T-helper 2 cell (primary cell): ENCODE data around the gene MPP3.

Experiments used
- DNase-seq, 5 experiments: peaks; one replicate each; pipeline versions ENCODE4 v3.0.0 to v3.0.0-alpha.2; 2012 to 2022

The MPP3 gene

DNA sequence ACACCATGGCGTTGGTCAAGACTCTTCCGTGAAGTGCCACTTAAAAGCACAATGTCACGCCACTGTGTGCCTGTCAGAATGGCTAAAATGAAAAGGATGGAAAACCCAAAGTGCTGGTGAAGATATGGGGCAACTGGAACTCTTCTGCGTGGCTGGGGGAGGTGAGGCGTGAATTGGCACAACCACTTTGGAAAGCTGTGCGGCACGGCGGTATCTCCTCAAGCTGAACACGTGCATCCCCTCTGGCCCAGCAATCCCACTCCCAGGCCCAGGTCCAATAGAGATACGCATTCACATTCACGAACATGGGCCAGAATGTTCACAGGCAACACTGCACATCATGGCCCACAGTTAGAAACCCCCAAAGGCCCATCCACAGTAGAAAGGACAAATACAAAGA lies 63.1 kb downstream of the MPP3 start:
- no peak for DNase-seq

- no peak for DNase-seq
Measured at GRCh38 chr17:43769426-43769825, 63.5 kb downstream of the MPP3 start.

DNA sequence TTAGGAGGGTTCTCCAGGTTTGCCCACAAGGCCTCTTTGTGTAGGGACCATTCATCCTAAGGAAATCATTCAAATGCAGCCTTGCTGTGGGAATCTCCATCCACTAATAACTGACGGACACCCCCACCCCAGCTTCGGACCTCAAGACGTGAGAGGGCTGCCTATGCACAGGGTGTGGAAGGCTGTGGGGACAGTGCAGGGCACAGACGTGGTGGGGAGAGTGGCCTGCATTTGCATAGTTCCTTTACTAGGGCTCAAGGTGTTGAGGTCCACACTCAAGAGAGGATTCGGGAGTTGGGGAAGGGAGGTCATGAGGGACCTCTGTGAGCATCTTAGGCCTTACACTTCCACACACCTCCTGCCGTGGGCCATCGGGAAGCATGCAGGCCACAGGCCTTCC lies 64.0 kb downstream of the MPP3 start:
- no peak for DNase-seq

- DNase-seq = no peak
Measured at GRCh38 chr17:43768382-43768781, 64.6 kb downstream of the MPP3 start.

DNA sequence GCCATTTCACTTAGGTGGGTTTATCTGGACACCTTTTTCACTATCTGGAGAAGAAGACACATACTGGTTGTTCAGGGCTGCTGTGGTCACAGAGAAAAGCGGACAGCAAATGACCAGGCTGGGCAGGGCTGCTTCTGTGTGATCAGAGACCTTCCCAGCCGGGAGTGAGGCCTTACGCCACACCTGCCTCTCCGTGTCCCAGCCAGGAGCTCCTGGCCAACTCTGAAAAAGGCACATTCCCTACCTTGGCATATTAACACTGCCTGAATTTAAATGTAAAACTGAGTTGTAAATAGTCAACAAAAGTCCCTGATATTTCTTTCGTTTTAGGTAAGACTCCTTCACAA lies 65.3 kb downstream of the MPP3 start:
- no peak for DNase-seq

DNA sequence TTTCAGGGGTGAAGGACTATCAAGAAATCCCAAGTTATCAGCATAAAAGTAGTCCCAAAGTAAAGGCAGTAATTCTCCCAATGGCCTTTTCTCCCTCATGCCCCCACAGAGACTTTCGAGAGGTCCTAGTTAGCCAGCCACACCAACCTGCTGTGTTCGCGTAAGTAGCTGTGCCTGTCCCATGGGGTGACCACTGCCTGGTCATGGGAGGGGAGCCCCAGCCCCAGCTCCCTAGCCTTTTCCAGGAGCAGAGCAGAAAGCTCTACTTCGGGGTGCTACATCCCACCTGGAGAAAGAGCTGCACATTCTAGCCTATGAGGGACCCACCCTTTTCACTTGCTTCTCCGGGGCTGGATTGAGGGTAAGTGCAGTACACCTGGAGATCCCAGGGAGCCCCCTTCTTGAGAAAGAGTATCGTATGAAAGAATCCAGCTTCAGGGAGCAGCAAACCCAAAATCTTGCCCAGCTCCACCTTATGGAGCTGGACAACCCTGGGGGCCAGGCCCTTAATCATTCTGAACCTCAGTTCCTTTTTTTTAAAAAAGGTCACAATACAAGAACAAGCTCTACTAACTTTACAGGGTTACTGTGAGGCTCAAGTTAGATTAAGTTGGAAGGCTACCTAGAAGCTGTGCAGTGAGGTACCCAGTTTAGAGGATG lies 65.8 kb downstream of the MPP3 start:
- no peak for DNase-seq

DNA sequence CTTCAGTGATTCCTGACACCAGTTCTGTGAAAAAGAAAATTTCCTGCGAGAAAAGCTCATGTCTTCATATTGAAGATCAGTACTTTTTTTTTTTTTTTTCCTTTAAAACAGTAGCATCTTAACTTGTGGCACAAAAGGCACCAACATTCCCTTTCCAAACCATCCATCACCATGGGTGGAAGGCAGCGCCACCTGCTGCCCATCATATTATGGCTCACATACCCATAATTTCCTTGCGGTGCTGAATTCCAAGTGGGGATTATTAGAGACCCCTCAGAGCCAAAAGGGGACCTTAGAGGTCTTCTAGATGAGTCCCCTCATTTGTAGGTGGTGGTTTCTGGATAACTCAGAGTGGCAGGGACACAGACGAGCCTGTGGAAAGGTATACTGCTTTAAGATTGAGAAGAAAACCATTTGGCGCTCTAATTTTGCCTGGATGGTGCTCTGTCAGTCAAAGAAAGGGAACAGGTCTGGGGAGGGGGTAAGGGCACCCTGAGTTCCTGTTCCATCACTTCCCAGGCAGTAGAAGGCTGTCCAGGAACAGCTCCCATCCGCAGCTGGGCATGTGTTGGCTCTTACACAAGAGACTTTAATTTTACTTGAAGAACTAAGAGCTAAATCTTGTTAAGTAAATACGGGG lies 66.4 kb downstream of the MPP3 start:
- peak in 4 of 5 experiments; percentile 24 to 38 (median 29) for DNase-seq

GRCh38 chr17:43760254-43760852 lies 72.6 kb downstream of the MPP3 start:
- peak; percentile 64 to 87 (median 75) for DNase-seq

DNA sequence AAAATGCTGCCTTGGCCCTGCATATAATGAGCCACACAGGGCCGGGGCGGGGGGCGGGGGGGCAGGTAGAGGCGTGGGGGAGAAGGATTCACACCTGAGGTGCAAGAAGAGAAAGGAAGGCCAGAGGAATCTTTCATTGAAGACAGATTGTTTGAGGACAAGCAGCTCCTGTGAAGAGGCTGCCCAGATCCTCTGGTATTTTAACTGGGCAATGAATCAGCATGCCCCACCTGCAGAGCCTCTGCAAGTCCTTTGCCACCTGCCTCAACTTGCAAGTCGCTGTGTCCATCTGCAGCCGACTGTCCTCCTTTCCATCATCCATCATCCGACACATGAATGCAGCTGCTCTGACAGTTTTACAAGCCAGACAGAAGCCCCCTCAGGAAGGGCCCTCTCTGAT lies 73.1 kb downstream of the MPP3 start:
- no peak for DNase-seq

GRCh38 chr17:43758497-43759174 lies 74.3 kb downstream of the MPP3 start, which contains the start of gene SOST:
SOST (minus strand) TSS chr17:43758791; CDS start chr17:43758741, 50 bp downstream.
- DNase-seq = no peak

DNA sequence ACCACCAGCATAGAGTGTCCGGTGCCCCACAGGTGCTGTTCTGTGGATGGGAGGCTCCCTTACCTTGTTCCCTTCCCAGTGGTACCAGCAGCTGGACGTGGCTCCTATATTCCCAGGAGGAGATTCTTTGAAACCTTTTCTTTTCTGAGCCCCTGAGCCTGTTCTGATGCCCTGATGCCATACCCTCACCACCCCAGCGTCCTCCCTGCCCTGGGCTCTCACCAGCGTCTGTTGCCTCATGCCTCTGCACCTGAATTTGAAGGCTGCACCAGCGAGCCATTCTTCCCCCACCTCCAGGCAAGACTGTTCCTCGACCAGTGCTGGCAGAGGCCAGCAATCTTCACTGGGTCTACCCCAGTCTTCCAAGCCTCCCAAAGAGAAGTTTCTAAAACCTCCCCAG lies 74.9 kb downstream of the MPP3 start:
- DNase-seq = no peak

DNA sequence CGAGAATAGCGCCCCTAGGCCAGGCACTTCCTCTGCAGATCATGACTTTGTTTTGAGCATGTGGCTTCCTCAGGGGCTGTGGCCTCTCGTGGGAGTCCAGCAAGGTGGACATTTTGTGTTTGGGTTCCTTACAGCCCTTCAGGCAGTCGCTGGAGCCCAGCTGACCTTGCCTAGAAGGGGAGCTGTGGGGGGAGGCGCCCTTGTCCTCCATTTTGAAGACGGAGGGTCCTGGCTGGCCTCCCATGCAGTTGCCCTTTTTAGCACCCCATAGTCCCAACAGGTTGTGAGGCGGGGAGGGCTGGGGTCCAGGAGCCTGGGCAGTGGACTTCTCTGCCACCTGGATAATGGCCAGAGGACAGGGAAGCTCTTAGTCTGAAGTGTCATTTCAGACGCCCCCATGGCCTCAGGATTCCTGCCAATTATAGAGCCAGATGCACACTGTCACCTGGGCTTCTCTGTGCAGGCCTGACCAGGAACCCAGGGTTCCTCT lies 75.7 kb downstream of the MPP3 start:
- DNase-seq = no peak

GRCh38 chr17:43756201-43756600 lies 76.7 kb downstream of the MPP3 start:
- DNase-seq = no peak

DNA sequence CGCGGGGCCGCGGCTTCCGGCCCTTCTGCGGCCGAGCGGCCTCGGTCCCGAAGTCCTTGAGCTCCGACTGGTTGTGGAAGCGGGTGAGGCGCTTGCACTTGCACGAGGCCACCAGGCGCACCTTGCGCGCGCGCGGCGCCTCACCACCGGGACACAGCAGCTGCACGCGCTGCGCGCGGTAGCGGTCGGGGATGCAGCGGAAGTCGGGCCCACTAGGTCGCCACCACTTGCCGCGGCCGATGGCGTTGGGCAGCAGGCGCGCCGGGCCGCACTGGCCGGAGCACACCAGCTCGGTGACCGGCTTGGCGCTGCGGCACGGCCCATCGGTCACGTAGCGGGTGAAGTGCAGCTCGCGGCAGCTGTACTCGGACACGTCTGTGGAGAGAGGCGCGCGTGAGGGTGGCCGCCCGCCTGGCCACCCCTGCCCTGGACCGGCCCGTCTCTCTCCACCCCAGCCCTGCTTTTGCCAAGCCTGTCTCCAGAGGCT lies 77.5 kb downstream of the MPP3 start:
- DNase-seq = peak in 1 of 5 experiments; percentile 50

- no peak for DNase-seq
Measured at GRCh38 chr17:43754947-43755346, 78.0 kb downstream of the MPP3 start.

DNA sequence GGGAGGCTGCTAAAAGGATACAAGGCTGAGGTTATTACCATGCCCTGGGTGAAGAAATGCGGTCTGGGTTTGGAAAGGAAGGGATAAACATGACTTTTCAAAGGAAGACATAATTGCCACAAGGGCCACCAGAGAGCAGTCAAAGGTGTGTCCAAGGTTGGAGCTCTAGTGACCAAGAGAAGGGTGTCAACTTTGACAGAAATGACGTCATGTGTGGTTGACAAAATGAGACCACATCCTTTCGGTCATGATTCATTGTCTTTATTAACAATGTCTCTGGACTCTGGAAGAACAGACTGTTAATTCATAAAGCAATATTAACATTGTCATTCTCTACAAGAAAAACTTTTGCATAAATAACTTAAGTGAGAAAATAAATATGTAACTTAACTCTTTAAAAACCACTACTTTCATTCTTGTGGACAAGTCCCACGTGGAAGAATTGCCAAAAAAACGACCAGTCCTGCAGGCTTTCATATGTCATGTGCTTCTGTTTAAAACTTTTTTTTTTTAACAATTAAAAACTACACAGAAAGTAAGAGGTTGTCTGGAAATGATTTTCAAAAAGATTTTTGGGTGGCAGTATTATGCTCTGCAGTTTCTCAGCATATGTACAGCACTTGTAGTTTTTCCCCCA lies 79.3 kb downstream of the MPP3 start:
- no peak for DNase-seq
